ENCODE data around the gene CTSA.

GRCh38 chr20:45918779-45919537 is 27.8 kb downstream of the CTSA start:
- TF ChIP-seq, protein P1, sequence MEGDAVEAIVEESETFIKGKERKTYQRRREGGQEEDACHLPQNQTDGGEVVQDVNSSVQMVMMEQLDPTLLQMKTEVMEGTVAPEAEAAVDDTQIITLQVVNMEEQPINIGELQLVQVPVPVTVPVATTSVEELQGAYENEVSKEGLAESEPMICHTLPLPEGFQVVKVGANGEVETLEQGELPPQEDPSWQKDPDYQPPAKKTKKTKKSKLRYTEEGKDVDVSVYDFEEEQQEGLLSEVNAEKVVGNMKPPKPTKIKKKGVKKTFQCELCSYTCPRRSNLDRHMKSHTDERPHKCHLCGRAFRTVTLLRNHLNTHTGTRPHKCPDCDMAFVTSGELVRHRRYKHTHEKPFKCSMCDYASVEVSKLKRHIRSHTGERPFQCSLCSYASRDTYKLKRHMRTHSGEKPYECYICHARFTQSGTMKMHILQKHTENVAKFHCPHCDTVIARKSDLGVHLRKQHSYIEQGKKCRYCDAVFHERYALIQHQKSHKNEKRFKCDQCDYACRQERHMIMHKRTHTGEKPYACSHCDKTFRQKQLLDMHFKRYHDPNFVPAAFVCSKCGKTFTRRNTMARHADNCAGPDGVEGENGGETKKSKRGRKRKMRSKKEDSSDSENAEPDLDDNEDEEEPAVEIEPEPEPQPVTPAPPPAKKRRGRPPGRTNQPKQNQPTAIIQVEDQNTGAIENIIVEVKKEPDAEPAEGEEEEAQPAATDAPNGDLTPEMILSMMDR (conservative IDR thresholded peaks at IDR 0.05 in 1 of 2, IDR thresholded peaks at IDR 0.05 in 1 of 2; ENCODE audit: extremely low read depth in 1 of 2, insufficient read depth in 1 of 2, low read depth in 1 of 2, low read length in 2 of 2): no peak
- no peak for TF ChIP-seq EZH2 (IDR thresholded peaks at IDR 0.05; ENCODE audit: borderline replicate concordance, low read length)

Measured in mammary epithelial cell (primary cell).